HG02981 (cell line): Measurements from ENCODE around the gene OR51F2.
"Not testable (repeated sequence)": the region's sequence is repeated elsewhere in the genome, so short reads cannot be mapped to it uniquely, and the experiment has no call there.

ENCODE experiments used
- ATAC-seq: cut with Tn5 transposase; IDR thresholded peaks from one replicate; pipeline ENCODE4 v1.9.1; 2021; ENCODE audit warnings: mild to moderate bottlenecking, moderate library complexity; ENCODE audit not compliant: unreplicated experiment

OR51F2 gene

DNA sequence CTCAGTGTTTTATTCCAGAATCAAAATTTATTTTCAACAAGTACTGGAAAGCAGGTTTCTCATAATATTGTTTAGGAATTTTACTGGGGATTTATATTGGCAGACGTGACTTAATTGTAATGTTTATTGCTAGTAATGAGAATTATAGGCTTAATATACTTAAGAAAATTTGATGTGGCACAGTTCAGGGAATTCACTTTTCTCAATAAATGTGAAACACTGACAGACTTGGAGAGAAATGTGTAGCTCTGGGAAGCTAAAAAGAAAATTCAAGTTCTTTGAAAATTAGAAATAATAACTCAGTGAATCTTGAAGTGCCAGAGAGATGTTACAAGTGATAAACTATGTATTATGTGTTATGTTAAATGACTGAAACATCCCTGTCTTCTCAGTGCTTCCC is at the start of gene OR51F2:
Gene OR51F2 (plus strand): TSS at position 301 of the 400 bp plus-strand sequence. CDS start 101 bp downstream, outside the sequence.
- ATAC-seq: no peak

- ATAC-seq: no peak
Observed at GRCh38 chr11:4782454-4782853, 38.7 kb upstream of the OR51F2 start.

DNA sequence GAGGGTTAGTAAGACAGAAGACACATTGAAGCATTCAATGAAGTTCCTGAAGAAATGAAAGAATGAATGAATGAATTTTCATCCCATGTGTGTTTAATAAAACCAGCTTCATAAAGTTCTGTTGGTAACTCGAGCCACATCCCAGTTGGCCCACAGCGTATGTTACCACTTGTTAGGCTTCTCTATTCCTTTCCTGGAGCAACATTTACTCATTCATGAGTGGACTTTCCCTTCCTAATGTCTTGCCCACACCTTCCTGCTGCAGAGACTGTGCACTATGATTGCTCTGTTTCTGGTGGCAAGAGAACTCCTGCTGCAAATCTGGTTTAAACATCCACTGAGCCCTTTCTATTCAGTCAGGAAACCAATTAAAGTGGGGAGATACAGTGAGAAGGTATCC is 23.9 kb upstream of the OR51F2 start:
- no peak for ATAC-seq

GRCh38 chr11:4798427-4799183 is 22.5 kb upstream of the OR51F2 start:
- no peak for ATAC-seq

GRCh38 chr11:4801316-4801715 is 19.8 kb upstream of the OR51F2 start:
- not testable (repeated sequence) for ATAC-seq

DNA sequence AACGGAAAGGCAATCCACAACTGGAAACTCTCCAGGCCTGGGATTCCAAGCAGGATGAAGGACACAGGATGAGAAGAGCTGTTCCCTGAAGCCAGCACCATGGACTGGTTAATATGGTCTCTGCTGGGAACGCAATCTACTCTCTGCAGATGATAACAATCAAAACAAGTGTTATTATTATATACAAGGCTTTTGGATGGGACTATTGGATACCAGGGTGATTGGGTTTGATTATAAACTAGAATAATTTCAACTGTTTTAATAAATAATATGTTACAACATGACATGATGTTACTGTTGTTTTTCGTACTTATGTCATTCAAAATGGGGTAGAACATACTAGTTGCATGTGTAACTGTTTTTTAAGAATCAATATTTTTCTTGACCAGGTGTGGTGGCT is 16.8 kb upstream of the OR51F2 start, which contains the start of gene OR52R1:
Gene OR52R1 (minus strand): TSS at position 101 of the 400 bp plus-strand sequence. CDS start 0 bp downstream, at position 101.
- no peak for ATAC-seq

- no peak for ATAC-seq
Observed at GRCh38 chr11:4808476-4808875, 12.6 kb upstream of the OR51F2 start.

- no peak for ATAC-seq
Observed at GRCh38 chr11:4809246-4809645, 11.9 kb upstream of the OR51F2 start.

GRCh38 chr11:4825132-4825531 is 4.0 kb downstream of the OR51F2 start:
- no peak for ATAC-seq

GRCh38 chr11:4826425-4826824 is 5.3 kb downstream of the OR51F2 start:
- no peak for ATAC-seq

DNA sequence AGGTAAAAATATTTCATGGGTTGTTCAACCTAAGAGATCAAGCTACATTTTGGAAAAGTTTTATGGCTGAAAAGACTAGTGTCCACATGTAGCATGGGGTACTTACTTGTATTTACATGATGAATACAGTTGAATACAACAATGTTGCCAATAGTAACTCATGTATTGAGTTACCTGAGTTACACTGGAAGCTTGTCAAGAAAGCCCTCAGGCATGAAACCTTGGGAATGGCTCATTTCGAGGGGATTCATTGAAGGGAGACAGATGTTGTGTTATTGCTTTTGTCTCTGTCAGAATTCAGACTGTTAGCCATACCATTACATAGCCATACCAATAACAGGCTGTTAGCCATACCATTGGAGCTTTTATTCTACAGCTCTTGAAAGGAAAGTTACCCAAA is 9.2 kb downstream of the OR51F2 start:
- no peak for ATAC-seq

- ATAC-seq: no peak
Observed at GRCh38 chr11:4830909-4831308, 9.8 kb downstream of the OR51F2 start.

DNA sequence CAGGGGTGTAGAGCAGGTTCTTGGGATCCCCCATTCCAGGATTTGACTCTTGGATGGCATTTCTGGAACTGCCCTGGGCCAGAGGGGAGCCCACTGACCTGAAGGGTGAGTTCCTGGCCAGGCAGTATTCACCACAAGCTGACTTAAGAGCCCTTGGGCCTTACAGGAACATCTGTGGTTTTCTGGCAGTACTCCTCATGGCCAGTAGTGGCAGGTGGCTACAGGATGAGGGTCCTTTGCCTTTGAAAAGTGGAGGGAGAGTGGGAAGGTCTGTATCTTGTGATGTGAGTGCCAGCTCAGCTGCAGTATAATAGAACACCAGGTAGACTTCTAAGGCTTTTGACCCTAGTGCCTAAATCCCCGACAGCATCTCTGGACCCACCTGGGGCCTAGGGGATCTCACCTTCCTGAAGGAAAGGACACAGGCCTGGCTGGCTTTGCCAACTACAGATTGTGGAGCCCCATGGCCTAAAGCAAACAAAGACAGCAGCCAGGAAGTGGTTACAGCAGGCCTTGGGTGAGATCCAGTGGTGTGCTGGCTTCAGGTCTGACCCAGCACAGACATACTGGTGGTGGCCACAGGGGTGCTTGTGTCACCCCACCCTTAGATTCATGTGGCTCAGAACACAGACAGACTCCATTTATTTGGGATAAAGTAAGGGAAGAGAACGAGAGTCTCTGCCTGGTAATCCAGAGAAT is 18.9 kb downstream of the OR51F2 start:
- ATAC-seq: no peak

DNA sequence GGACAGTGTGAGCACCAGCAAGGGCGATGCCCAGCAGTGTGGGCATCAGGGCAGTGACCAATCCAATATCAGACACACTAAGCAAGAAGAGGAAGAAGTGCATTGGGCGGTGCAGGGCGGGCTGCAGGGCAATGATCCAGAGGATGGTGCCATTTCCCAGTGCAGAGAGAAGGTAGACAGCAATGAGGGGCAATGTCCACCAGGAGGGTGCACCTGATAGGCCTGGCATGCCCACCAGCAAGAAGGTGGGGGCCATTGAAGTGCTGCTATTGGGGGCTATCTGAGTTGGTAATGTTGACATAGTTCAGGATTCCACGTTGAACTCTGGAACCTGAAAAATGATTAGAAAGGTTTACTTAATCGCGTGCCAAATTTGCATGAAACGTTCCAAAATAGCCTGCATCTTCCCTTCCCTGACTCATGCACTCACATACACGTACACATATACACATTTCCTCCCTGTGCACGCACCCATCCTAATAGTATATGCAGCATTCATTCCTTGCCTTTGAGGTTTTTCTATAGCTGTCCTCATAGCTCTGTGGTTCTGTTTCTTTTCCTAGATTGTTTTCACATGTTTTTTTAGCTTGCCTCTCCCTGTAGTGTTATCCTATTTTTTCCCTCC is 27.9 kb downstream of the OR51F2 start, which contains the start of gene OR51S1:
Gene OR51S1 (minus strand): TSS at position 301 of the 625 bp plus-strand sequence. CDS start 0 bp downstream, at position 301.
- ATAC-seq: no peak

- ATAC-seq: no peak
Observed at GRCh38 chr11:4851033-4851432, 29.9 kb downstream of the OR51F2 start.

DNA sequence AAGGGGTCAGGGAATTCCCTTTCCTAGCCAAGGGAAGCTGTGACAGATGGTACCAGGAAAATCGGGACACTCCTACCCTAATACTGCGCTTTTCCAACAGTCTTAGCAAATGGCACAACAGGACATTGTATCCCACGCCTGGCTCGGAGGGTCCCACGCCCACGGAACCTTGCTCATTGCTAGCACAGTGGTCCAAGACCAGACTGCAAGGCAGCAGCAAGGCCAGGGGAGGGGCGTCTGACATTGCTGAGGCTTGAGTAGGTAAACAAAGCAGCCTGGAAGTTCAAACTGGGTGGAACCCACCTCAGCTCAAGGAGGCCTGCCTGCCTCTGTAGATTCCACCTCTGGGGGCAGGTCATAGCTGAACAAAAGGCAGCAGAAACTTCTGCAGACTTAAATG is 33.2 kb downstream of the OR51F2 start:
- ATAC-seq: not testable (repeated sequence)

DNA sequence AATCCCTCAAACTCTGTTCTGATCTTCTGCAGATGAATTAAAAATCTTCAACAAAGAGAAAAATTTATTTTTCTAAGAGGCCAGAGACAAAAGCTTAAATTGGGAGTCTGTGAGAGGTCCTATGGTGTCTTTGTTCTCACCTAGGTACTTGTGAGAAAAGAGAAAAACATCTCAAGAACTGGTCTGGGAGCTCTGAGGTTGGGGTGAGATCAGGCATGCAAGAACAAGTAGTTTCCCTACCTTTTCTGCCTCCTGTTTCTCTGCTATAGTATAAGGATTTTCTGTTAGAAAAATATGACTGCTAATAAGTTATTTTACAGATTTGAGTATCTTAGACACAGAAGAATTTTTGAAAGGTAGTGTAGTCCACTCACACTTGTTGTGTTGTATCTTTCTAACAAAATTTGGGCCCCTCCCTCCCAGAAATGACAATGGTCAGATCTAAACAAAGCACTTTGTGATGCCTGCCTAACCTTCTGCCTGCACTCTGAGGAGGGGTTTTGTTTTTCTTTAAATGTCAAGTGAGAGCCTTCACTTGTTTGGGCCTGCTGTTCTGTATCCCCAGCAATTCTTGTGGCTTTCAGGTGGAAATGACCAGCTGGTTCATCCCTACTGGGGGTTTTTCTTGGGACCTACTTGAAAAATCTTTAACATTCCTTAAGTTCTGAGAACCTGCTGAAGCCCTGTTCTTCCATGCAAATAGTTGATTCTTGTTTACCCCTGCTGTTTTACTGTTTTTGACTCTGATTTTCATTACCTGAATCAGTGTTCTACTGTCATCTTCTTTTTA is 41.5 kb downstream of the OR51F2 start:
- ATAC-seq: no peak

- ATAC-seq: no peak
Observed at GRCh38 chr11:4863876-4864275, 42.8 kb downstream of the OR51F2 start.

- ATAC-seq: no peak
Observed at GRCh38 chr11:4865855-4866254, 44.7 kb downstream of the OR51F2 start.
